AG04450 (cell line): ENCODE measurements around the gene UTRN. TPM values are rescaled to one million over a fixed set of nuclear protein-coding genes. Genes with fewer than 3 reads are reported as not detected.

Experiments used
- CTCF ChIA-PET: fragments of 300-600, 350-600 bp; formaldehyde crosslinking; extraction: SDS; loops from one replicate; lab custom pipeline; 2022; ENCODE audit warnings: antibody characterized with exemption, inconsistent platforms; lab: Charles Lee
- POLR2A ChIA-PET: fragments of 350-600 bp; formaldehyde crosslinking; extraction: SDS; loops from one replicate; lab custom pipeline; 2021; ENCODE audit warnings: antibody characterized with exemption, inconsistent platforms; lab: Yijun Ruan, JAX
- DNase-seq: peaks from one replicate; pipeline ENCODE4 v3.0.0-alpha.2; 2011; ENCODE audit warnings: low read depth, low spot score
- H3K27ac ChIP-seq: one replicate; pipeline ENCODE4 v1.5.1; 2012; ENCODE audit warnings: low read depth, low read length, control low read depth
- H3K27me3 ChIP-seq: one replicate; pipeline ENCODE4 v1.6.0; 2012; ENCODE audit warnings: low read length; ENCODE audit not compliant: control insufficient read depth, insufficient read depth
- H3K4me3 ChIP-seq: 2 replicates; pipeline ENCODE4 v1.5.1; 2011; ENCODE audit warnings: mild to moderate bottlenecking, low read depth, low read length, control low read depth
- H3K9me3 ChIP-seq: 2 replicates; pipeline ENCODE4 v1.5.1; 2012; ENCODE audit warnings: low read length; ENCODE audit not compliant: control insufficient read depth, insufficient read depth
- CTCF ChIP-seq: IDR thresholded peaks from 2 replicates; pipeline ENCODE4 v1.5.1; 2011; ENCODE audit warnings: low read depth, low read length, control low read depth, inconsistent platforms
- polyA plus RNA-seq: library from polyadenylated mRNA; depleted of rRNA; stranded (reverse); fragments of >200 nt; gene quantifications from 2 replicates; pipeline ENCODE4 v1.2.3, GENCODE V29; 2011

The UTRN gene
- polyA plus RNA-seq, 1 experiment, result 32.1 TPM

- TF ChIP-seq CTCF, result no peak
- POLR2A ChIA-PET, result interaction anchor here (1.1 kb wide), 1 partner anchor 9 kb away, joined by 3 read pairs; no protein-coding TSS in a partner anchor
Observed at GRCh38 chr6:144304223-144304848, 19.2 kb downstream of the UTRN start.

GRCh38 chr6:144305567-144305966 lies 20.4 kb downstream of the UTRN start:
- ChIA-PET POLR2A (interaction anchor here (1.1 kb wide), 1 partner anchor 10 kb away, joined by 3 read pairs; no protein-coding TSS in a partner anchor), CTCF (interaction anchor here (0.8 to 1.4 kb wide), 3 partner anchors 17 to 176 kb away, joined by 3 to 4 read pairs (median 3); no protein-coding TSS in a partner anchor)
- no peak for TF ChIP-seq CTCF
- no peak for DNase-seq
- H3K9me3 ChIP-seq, result no peaks in the 10 kb centered on the region
- no peak overlapping the region for H3K4me3 ChIP-seq
- H3K27me3 ChIP-seq, result no peaks in the 10 kb centered on the region
- H3K27ac ChIP-seq, result peak overlapping the region; percentile 23

More at GRCh38 chr6:144304223-144304848, 19.2 kb downstream of the UTRN start:
- Histone ChIP-seq H3K9me3 (no peaks in the 10 kb centered on the region), H3K27ac (no peak overlapping the region), H3K27me3 (no peaks in the 10 kb centered on the region), H3K4me3 (no peak overlapping the region)
- CTCF ChIA-PET, result interaction anchor here (1.1 to 2.2 kb wide), 2 partner anchors 9 to 38 kb away, joined by 3 to 7 read pairs; no protein-coding TSS in a partner anchor
- DNase-seq, result no peak

GRCh38 chr6:144305985-144306384 lies 20.9 kb downstream of the UTRN start:
- no peaks in the 10 kb centered on the region for H3K9me3 ChIP-seq
- peak overlapping the region; percentile 40 for H3K27ac ChIP-seq
- CTCF ChIA-PET, result interaction anchor here (0.8 to 1.4 kb wide), 3 partner anchors 16 to 175 kb away, joined by 3 to 4 read pairs (median 3); no protein-coding TSS in a partner anchor
- no peak overlapping the region for H3K4me3 ChIP-seq
- POLR2A ChIA-PET, result no interaction called here
- no peak for TF ChIP-seq CTCF
- no peaks in the 10 kb centered on the region for H3K27me3 ChIP-seq
- no peak for DNase-seq

- ChIA-PET CTCF (no interaction called here), POLR2A (interaction anchor here (0.7 kb wide), 1 partner anchor 143 kb away, joined by 6 read pairs; no protein-coding TSS in a partner anchor)
- H3K4me3 ChIP-seq, result no peak overlapping the region
- no peak for TF ChIP-seq CTCF
- DNase-seq, result no peak
- H3K9me3 ChIP-seq, result no peaks in the 10 kb centered on the region
- H3K27me3 ChIP-seq, result no peaks in the 10 kb centered on the region
- no peak overlapping the region for H3K27ac ChIP-seq
Observed at GRCh38 chr6:144307880-144308279, 22.7 kb downstream of the UTRN start.

GRCh38 chr6:144310765-144311164 lies 25.6 kb downstream of the UTRN start:
- no peaks in the 10 kb centered on the region for H3K9me3 ChIP-seq
- DNase-seq, result no peak
- no peak for TF ChIP-seq CTCF
- no peaks in the 10 kb centered on the region for H3K27me3 ChIP-seq
- no peak overlapping the region for H3K4me3 ChIP-seq
- H3K27ac ChIP-seq, result no peak overlapping the region
- CTCF ChIA-PET, result no interaction called here
- POLR2A ChIA-PET, result no interaction called here
